Ishikawa (cell line): Measurements from ENCODE around the gene ZBED2.

Source experiments
- CEBPB ChIP-seq: IDR thresholded peaks from 2 replicates; pipeline ENCODE4 v1.6.1; 2012
- CREB1 ChIP-seq: IDR thresholded peaks from 2 replicates; pipeline ENCODE4 v1.6.1; 2012; ENCODE audit warnings: low read depth
- EGR1 ChIP-seq: IDR thresholded peaks from 2 replicates; pipeline ENCODE4 v1.6.1; 2012
- EP300 ChIP-seq: IDR thresholded peaks from 2 replicates; pipeline ENCODE4 v1.6.1; 2012; ENCODE audit warnings: borderline replicate concordance
- FOXM1 ChIP-seq: IDR thresholded peaks from 2 replicates; pipeline ENCODE4 v1.6.1; 2012; ENCODE audit warnings: low read depth, borderline replicate concordance
- NFIC ChIP-seq: IDR thresholded peaks from 2 replicates; pipeline ENCODE4 v1.6.1; 2012
- RAD21 ChIP-seq: IDR thresholded peaks from 2 replicates; pipeline ENCODE4 v1.6.1; 2012; ENCODE audit warnings: low read depth
- TAF1 ChIP-seq: IDR thresholded peaks from 2 replicates; pipeline ENCODE4 v1.6.1; 2012; ENCODE audit warnings: low read depth, mild to moderate bottlenecking
- TCF12 ChIP-seq: IDR thresholded peaks from 2 replicates; pipeline ENCODE4 v1.6.1; 2012; ENCODE audit warnings: low read depth
- TEAD4 ChIP-seq: IDR thresholded peaks from 2 replicates; pipeline ENCODE4 v1.6.1; 2012
- YY1 ChIP-seq: IDR thresholded peaks from 2 replicates; pipeline ENCODE4 v1.6.1; 2012; ENCODE audit warnings: low read depth
- ZBTB7A ChIP-seq: IDR thresholded peaks from 2 replicates; pipeline ENCODE4 v1.6.1; 2012; ENCODE audit warnings: low read depth
- TF ChIP-seq, protein P1 (sequence below): IDR thresholded peaks from 2 replicates; pipeline ENCODE4 v1.6.1; 2012
- TF ChIP-seq, protein P2 (sequence below): IDR thresholded peaks from 2 replicates; pipeline ENCODE4 v1.6.1; 2012
- TF ChIP-seq, protein P3 (sequence below): IDR thresholded peaks from 2 replicates; pipeline ENCODE4 v1.6.1; 2012; ENCODE audit warnings: low read depth, mild to moderate bottlenecking

Gene ZBED2

DNA sequence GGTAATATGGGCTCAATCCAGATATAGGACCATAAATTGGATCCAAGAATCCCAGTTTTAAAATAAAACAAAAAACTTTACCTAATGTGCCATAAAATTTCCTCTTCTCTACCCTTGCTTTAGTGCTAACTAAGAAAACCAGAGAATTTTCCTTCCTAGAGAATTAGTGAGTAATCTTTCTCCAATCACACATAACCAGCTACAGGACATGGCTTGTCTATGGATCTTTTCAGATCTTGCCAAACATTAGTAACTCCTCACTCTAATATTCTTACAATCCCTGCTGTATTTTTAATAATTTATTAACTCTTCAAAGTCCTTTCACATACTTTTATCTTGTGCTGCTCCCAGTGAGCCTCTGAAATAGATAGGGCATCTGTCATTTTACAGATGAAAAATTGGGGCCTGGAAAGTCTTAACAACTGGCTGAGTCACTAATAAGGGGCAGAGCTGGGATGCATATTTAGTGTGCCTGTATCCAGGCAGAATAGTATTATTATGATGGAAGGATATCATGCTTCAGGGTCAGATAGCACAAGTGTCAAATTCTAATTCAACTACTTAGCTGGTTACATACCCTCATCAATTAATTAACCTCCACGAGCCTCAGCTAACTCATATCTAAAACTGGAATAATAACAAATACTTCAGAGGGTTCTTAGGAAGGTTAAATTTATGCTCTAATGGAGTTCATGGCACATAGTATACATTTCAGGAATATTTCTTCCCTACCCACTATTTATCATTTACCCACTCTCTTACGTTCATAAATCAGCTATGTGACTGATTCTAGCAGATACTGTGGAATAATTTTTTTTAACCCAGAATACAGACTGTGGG is 5.6 kb downstream of the ZBED2 start:
- TF ChIP-seq NFIC: no peak
- no peak for TF ChIP-seq YY1
- no peak for TF ChIP-seq ZBTB7A
- no peak for TF ChIP-seq RAD21
- TF ChIP-seq, protein P1, sequence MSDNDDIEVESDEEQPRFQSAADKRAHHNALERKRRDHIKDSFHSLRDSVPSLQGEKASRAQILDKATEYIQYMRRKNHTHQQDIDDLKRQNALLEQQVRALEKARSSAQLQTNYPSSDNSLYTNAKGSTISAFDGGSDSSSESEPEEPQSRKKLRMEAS: no peak
- no peak for TF ChIP-seq EP300
- TF ChIP-seq, protein P2, sequence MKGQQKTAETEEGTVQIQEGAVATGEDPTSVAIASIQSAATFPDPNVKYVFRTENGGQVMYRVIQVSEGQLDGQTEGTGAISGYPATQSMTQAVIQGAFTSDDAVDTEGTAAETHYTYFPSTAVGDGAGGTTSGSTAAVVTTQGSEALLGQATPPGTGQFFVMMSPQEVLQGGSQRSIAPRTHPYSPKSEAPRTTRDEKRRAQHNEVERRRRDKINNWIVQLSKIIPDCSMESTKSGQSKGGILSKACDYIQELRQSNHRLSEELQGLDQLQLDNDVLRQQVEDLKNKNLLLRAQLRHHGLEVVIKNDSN: no peak
- no peak for TF ChIP-seq TCF12
- TF ChIP-seq CREB1: no peak
- TF ChIP-seq, protein P3, sequence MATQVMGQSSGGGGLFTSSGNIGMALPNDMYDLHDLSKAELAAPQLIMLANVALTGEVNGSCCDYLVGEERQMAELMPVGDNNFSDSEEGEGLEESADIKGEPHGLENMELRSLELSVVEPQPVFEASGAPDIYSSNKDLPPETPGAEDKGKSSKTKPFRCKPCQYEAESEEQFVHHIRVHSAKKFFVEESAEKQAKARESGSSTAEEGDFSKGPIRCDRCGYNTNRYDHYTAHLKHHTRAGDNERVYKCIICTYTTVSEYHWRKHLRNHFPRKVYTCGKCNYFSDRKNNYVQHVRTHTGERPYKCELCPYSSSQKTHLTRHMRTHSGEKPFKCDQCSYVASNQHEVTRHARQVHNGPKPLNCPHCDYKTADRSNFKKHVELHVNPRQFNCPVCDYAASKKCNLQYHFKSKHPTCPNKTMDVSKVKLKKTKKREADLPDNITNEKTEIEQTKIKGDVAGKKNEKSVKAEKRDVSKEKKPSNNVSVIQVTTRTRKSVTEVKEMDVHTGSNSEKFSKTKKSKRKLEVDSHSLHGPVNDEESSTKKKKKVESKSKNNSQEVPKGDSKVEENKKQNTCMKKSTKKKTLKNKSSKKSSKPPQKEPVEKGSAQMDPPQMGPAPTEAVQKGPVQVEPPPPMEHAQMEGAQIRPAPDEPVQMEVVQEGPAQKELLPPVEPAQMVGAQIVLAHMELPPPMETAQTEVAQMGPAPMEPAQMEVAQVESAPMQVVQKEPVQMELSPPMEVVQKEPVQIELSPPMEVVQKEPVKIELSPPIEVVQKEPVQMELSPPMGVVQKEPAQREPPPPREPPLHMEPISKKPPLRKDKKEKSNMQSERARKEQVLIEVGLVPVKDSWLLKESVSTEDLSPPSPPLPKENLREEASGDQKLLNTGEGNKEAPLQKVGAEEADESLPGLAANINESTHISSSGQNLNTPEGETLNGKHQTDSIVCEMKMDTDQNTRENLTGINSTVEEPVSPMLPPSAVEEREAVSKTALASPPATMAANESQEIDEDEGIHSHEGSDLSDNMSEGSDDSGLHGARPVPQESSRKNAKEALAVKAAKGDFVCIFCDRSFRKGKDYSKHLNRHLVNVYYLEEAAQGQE: no peak
- no peak for TF ChIP-seq CEBPB
- no peak for TF ChIP-seq FOXM1

DNA sequence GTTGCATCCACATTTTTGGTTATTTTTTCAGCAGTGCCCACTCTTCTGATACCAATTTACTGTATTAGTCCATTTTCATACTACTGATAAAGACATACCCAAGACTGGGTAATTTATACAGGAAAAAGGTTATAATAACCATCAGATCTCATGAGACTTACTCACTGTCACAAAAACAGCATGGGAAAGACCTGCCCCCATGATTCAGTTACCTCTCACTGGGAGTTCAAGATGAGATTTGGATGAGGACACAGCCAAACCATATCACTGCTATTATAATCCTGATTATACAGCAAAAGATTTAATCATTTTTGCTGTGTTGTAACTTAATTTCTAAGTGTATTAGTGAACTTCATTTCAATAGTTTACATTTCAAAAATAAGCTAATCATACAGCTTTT is 6.6 kb downstream of the ZBED2 start:
- TF ChIP-seq ZBTB7A (no peak), TCF12 (no peak), EGR1 (no peak), FOXM1 (no peak), CREB1 (no peak), TAF1 (no peak), EP300 (no peak), NFIC (no peak), TEAD4 (no peak), CEBPB (no peak), RAD21 (no peak)
- TF ChIP-seq, protein P1: no peak
- TF ChIP-seq, protein P3: no peak
- TF ChIP-seq, protein P2: no peak

DNA sequence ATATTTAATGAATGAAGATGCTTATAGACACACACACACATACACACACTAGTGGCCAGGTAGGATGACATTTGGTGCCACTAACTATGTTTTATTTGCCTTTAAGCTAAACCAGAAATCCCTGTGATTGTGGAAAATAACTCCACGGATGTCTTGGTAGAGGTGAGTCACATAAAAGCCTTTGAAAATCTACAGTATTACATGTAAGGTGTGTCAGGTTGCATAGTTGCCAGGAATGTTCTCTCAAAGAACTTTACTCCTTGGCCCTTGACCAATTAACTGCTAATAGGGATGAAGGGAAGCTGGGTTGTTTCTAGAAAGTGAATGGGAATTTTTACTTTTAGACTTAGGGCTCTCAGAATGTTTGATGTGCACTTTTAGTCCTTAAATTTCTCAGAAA is 9.9 kb downstream of the ZBED2 start:
- TF ChIP-seq TEAD4 (peak; percentile 79), EGR1 (no peak), NFIC (peak; percentile 83), ZBTB7A (no peak), EP300 (peak; percentile 76), TCF12 (peak; percentile 71), FOXM1 (peak; percentile 44; the same call in 1 of the 2 replicates)
- TF ChIP-seq, protein P3: no peak

DNA sequence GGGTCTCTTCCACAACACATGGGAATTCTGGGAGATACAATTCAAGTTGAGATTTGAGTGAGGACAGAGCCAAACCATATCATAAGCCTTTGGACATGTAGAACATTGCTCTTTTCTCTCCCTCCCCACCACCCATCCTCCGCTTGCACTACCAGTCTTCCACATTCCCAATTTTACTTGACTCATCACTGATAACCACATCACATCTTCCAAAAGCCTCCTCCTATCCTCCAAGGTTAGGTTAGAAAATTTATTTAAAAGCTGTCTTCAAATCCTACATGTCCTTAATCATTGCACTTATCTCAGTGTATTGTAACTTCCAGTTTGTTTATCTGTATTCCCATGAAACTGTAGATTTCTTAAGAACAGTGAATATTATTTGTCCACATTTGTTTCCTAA is 10.4 kb downstream of the ZBED2 start:
- TF ChIP-seq RAD21 (no peak), YY1 (no peak), TEAD4 (no peak), ZBTB7A (no peak)

DNA sequence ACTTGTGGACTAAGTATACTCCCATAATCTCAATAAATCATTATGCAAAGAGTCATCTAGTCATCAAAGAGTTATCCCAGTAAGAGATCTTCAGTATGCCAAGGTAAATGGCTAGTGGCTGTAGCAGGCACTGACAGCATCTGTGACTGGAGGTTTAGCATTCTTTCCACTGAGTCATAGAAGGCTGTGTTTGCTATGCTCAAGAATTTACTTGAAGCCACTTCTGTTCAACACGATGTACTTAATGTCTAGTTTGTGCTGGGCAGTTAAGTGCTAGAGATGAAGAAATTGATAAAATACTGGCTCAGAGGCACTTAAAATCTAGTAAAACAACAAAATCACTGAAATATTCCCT is 13.0 kb downstream of the ZBED2 start:
- TF ChIP-seq NFIC: peak; percentile 23; the same call in 1 of the 2 replicates
- TF ChIP-seq EGR1: no peak
- no peak for TF ChIP-seq YY1
- no peak for TF ChIP-seq CEBPB
- peak; percentile 4; the same call in 1 of the 2 replicates for TF ChIP-seq RAD21
- TF ChIP-seq TCF12: peak; percentile 65
- TF ChIP-seq, protein P1: 0 out of 2 replicates have a peak, but pooled peaks have one; percentile 31
- no peak for TF ChIP-seq FOXM1
- peak; percentile 54; the same call in 1 of the 2 replicates for TF ChIP-seq EP300
- TF ChIP-seq, protein P3: no peak
- no peak for TF ChIP-seq TAF1
- no peak for TF ChIP-seq ZBTB7A
- TF ChIP-seq, protein P2: no peak
- peak; percentile 78 for TF ChIP-seq TEAD4
- no peak for TF ChIP-seq CREB1
